GM06990 (cell line): ENCODE measurements around the gene TPCN2.

ENCODE experiments used
- DNase-seq: peaks from one replicate; pipeline ENCODE4 v3.0.0-alpha.2; 2011; ENCODE audit not compliant: insufficient read length; ENCODE audit errors: extremely low read depth
- H3K27me3 ChIP-seq: replicated peaks from 2 replicates; pipeline ENCODE4 v1.6.0; 2011; ENCODE audit warnings: low read length; ENCODE audit not compliant: control insufficient read depth, insufficient read depth
- H3K36me3 ChIP-seq: 2 replicates; pipeline ENCODE4 v1.5.1; 2011; ENCODE audit warnings: low read length; ENCODE audit not compliant: control insufficient read depth, insufficient read depth
- H3K4me3 ChIP-seq: replicated peaks from 2 replicates; pipeline ENCODE4 v1.5.1; 2011; ENCODE audit warnings: low read depth, mild to moderate bottlenecking, control low read depth, low read length
- TF ChIP-seq, protein P1 (sequence below): IDR thresholded peaks from 2 replicates; pipeline ENCODE4 v1.5.1; 2011; ENCODE audit warnings: low read length, control low read depth, mild to moderate bottlenecking, inconsistent platforms; ENCODE audit not compliant: insufficient read depth, poor library complexity, severe bottlenecking

The TPCN2 gene

DNA sequence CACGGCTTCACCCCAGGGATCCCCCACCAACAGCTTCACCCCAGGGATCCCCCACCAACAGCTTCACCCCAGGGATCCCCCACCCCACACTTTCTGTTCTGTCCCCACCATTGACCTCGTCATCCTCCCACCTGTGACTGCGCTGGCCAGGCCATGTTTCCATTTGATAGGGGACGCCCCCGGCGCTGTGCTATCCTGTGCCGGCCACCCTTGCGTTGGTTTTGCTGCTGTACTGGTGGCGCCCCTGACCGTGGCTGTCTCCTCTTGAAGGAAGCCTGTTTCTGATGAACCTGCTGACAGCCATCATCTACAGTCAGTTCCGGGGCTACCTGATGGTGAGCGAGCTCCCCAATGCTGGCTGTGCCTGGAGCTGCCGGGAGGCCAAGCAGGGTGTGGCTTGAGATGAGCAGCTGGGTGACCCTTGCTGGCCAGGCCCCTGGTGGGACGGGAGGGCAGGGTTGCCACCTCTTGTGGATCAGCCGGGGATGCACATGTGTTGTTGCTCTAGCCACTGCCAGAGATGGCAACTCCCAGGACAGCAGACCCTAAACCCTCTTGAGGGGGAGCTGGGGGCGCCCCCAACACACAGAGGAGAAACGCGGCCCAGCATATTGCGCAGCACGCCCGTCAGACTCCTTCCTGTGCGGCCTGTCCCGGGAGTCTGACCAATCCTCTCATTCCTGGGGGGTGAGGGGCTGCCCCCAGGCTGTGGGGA, 22.5 kb downstream of the TPCN2 start:
- no peaks in the 10 kb centered on the region; the same call in 1 of the 2 replicates for H3K36me3 ChIP-seq
- H3K4me3 ChIP-seq = no peak overlapping the region
- TF ChIP-seq, protein P1, sequence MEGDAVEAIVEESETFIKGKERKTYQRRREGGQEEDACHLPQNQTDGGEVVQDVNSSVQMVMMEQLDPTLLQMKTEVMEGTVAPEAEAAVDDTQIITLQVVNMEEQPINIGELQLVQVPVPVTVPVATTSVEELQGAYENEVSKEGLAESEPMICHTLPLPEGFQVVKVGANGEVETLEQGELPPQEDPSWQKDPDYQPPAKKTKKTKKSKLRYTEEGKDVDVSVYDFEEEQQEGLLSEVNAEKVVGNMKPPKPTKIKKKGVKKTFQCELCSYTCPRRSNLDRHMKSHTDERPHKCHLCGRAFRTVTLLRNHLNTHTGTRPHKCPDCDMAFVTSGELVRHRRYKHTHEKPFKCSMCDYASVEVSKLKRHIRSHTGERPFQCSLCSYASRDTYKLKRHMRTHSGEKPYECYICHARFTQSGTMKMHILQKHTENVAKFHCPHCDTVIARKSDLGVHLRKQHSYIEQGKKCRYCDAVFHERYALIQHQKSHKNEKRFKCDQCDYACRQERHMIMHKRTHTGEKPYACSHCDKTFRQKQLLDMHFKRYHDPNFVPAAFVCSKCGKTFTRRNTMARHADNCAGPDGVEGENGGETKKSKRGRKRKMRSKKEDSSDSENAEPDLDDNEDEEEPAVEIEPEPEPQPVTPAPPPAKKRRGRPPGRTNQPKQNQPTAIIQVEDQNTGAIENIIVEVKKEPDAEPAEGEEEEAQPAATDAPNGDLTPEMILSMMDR = no peak
- no peaks in the 10 kb centered on the region for H3K27me3 ChIP-seq
- DNase-seq = no peak

DNA sequence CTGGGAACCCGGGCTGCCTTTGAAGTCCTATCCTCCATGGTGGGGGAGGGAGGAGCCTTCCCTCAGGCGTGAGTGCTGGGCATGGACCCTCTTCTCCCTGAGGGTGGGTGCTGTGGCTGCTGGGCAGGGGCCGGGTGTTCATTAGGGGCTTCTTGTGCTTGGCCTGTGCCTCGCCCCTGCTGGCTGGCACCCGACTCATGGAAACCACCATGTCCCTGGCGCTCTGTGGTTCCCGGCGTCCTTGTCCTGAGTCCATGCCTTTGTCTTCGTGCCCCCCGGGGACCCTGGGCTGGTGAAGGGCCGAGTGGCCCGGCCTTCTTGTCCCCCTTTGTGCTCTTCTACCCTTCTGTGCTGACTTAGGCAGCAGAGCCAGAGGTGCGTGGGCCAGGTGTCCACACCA, 23.2 kb downstream of the TPCN2 start:
- Histone ChIP-seq H3K4me3 (no peak overlapping the region), H3K36me3 (no peaks in the 10 kb centered on the region; the same call in 1 of the 2 replicates), H3K27me3 (no peaks in the 10 kb centered on the region)
- no peak for DNase-seq
- TF ChIP-seq, protein P1 = no peak

DNA sequence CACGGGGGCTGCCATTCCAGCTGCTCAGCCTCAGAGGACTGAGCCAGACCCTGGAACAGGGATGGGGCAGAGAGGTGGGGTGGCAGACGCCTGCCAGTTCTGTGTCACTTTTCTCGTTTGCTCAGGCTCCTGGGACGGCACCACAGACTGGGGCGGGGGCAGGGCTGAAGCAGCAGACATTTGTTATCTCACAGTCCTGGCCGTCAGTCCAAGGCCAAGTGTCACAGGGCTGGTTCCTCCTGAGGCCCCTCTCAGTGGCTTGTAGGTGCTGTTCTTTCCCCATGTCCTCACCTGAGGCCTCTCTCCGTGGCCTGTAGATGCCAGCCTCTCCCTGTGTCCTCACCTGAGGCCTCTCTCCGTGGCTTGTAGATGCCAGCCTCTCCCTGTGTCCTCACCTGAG, 24.7 kb downstream of the TPCN2 start:
- no peaks in the 10 kb centered on the region; the same call in 1 of the 2 replicates for H3K36me3 ChIP-seq
- DNase-seq = no peak
- no peaks in the 10 kb centered on the region for H3K27me3 ChIP-seq
- TF ChIP-seq, protein P1 = no peak
- H3K4me3 ChIP-seq = no peak overlapping the region

DNA sequence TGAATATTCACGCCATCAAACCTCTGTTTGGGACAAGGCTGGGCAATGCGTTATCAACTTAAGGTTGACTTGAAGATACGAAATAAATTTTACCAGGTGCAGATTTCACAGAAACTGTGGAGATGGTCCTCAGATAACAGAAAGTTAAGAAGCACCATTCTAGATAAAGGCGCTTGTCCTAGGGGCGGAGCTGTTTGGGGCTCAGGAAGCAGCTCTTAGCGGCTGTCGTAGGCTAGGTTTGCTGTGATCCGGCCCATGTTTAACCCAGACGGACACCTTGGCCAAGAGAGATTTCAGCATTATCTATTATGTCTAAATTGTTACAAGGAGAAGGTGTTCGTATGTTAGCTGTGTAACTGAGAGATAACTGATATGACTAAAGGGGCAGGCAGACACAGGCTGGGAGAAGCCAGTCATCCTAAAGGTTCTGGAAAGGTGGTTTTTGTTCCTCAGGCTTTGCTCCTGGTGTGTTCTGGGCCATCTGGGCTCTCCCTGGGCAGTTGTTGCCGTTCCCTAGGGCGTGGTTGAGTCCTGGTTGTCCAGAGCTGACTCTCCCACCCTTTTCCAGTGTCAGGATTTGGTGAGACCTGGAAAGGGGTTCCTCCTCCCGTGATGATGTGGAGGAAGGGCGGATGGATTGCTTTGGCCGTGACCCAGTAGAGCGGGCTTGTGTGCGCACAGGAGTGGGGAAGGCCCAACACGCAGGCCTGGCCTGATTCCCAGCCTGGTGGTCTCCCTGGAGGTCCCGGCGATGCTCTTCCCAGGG, 25.8 kb downstream of the TPCN2 start:
- no peak for DNase-seq
- H3K4me3 ChIP-seq = no peak overlapping the region
- H3K27me3 ChIP-seq = no peaks in the 10 kb centered on the region
- TF ChIP-seq, protein P1 = no peak
- no peaks in the 10 kb centered on the region; the same call in 1 of the 2 replicates for H3K36me3 ChIP-seq

DNA sequence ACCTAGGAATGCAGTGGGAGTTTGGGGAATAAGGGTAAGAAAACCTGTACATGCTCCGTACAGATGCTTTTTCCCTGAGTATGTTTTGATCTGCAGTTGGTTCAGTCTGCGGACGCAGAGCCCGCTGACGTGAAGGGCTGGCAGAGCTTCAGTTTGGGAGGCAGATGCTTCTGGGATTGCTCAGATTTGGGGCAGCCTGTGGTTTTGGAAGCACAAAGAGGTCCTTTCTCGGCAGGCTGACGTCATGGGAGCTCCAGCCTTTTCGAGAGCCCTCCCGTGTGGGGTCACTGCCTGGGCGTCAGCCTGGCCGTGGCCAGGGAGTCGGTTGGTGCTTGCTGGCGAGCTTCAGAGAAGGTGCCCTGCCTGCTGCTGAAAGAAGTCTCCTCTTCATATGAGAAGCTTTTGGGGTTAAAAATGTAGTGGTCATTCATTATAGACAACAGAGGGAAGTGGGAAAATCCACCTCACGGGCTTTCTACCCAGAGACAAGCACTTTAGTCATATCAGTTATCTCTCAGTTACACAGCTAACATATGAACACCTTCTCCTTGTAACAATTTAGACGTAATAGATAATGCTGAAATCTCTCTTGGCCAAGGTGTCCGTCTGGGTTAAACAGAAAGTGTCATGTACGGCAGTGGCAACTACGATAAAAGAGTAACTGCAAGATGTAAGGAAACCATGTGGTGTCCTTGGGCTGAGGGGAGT, 26.8 kb downstream of the TPCN2 start:
- DNase-seq = no peak

More for the DNA sequence above, 26.8 kb downstream of the TPCN2 start:
- Histone ChIP-seq H3K4me3 (no peak overlapping the region), H3K27me3 (no peaks in the 10 kb centered on the region), H3K36me3 (no peaks in the 10 kb centered on the region; the same call in none of the 2 replicates)
- TF ChIP-seq, protein P1 = no peak
